Astrocyte of the spinal cord (primary cell): ENCODE data around the gene DNAH11.
"Not testable (repeated sequence)": the region's sequence is repeated elsewhere in the genome, so short reads cannot be mapped to it uniquely, and the experiment has no call there.

Source experiments
- DNase-seq: peaks from one replicate; pipeline ENCODE4 v3.0.0; 2011; ENCODE audit warnings: low read depth, low spot score
- H3K4me3 ChIP-seq: 2 replicates; pipeline ENCODE4 v1.5.1; 2011; ENCODE audit warnings: low read depth, mild to moderate bottlenecking, low read length, moderate library complexity
- CTCF ChIP-seq: IDR thresholded peaks from 2 replicates; pipeline ENCODE4 v1.5.1; 2012; ENCODE audit warnings: low read depth, mild to moderate bottlenecking, low read length, inconsistent platforms
- in situ Hi-C: cut with HindIII; loops from 2 replicates; pipeline ENCODE4 v1.10.0; 2017; ENCODE audit warnings: low sequenced_read_pairs

DNAH11 gene

GRCh38 chr7:21844742-21845141 is 301.9 kb downstream of the DNAH11 start:
- no peak overlapping the region for H3K4me3 ChIP-seq
- TF ChIP-seq CTCF = no peak
- in situ Hi-C loops = no loop called here
- DNase-seq = no peak

GRCh38 chr7:21850531-21851285 is 307.9 kb downstream of the DNAH11 start:
- in situ Hi-C loops = no loop called here
- peak; percentile 81 for DNase-seq
- no peak overlapping the region for H3K4me3 ChIP-seq
- no peak for TF ChIP-seq CTCF

- H3K4me3 ChIP-seq = no peak overlapping the region
- DNase-seq = peak; percentile 31
- in situ Hi-C loops = no loop called here
- TF ChIP-seq CTCF = no peak
Measured at GRCh38 chr7:21851559-21851967, 308.7 kb downstream of the DNAH11 start.

- DNase-seq = peak; percentile 8
- H3K4me3 ChIP-seq, in situ Hi-C loops: not testable (repeated sequence)
Measured at GRCh38 chr7:21865631-21866204, 322.9 kb downstream of the DNAH11 start.

GRCh38 chr7:21866731-21867130 is 323.9 kb downstream of the DNAH11 start:
- in situ Hi-C loops = no loop called here
- H3K4me3 ChIP-seq = no peak overlapping the region
- no peak for TF ChIP-seq CTCF
- no peak for DNase-seq

GRCh38 chr7:21867226-21867625 is 324.4 kb downstream of the DNAH11 start:
- in situ Hi-C loops = no loop called here
- no peak for DNase-seq
- H3K4me3 ChIP-seq = no peak overlapping the region
- no peak for TF ChIP-seq CTCF

- no peak for DNase-seq
- in situ Hi-C loops = no loop called here
- TF ChIP-seq CTCF = no peak
- no peak overlapping the region for H3K4me3 ChIP-seq
Measured at GRCh38 chr7:21867816-21868575, 325.2 kb downstream of the DNAH11 start.
